OCI-LY7 (cell line): ENCODE measurements around the gene CBFA2T2. TPM values are rescaled to one million over a fixed set of nuclear protein-coding genes. Genes with fewer than 3 reads are reported as not detected.
"Not testable (repeated sequence)": the region's sequence is repeated elsewhere in the genome, so short reads cannot be mapped to it uniquely, and the experiment has no call there.

Experiments used
- BruUV-seq: library from RNA; stranded (reverse); fragments of 400-500 nt; replicated peaks from 2 replicates; lab custom pipeline; 2021; lab: Mats Ljungman, UMichigan
- CTCF ChIA-PET: fragments of 300-600 bp; sonication (Branson Sonifier 250); formaldehyde crosslinking; loops from one replicate; lab custom pipeline; 2022; ENCODE audit warnings: antibody characterized with exemption; ENCODE audit not compliant: unreplicated experiment; lab: Charles Lee
- POLR2A ChIA-PET: fragments of 300-600 bp; sonication (Branson Sonifier 250); formaldehyde crosslinking; loops from one replicate; lab custom pipeline; 2022; ENCODE audit warnings: antibody characterized with exemption; lab: Charles Lee
- DNase-seq: peaks from one replicate; pipeline ENCODE4 v3.0.0-alpha.2; 2015; ENCODE audit warnings: low spot score
- H2AFZ ChIP-seq: fragments of 200-600 bp; sonication (generic), shearing (Covaris generic); 2 replicates; pipeline ENCODE4 v1.6.1; 2014; ENCODE audit warnings: mild to moderate bottlenecking, antibody characterized with exemption, low read length, moderate library complexity
- H3K27ac ChIP-seq: fragments of 200-600 bp; sonication (generic); 2 replicates; pipeline ENCODE4 v1.5.1; 2014; ENCODE audit warnings: mixed run types, low read depth, mild to moderate bottlenecking, moderate library complexity, low read length, inconsistent platforms; ENCODE audit not compliant: poor library complexity, severe bottlenecking
- H3K36me3 ChIP-seq: fragments of 200-600 bp; sonication (generic); 2 replicates; pipeline ENCODE4 v1.6.1; 2014; ENCODE audit warnings: mild to moderate bottlenecking, antibody characterized with exemption, low read length, moderate library complexity, mixed read lengths; ENCODE audit not compliant: insufficient read depth
- H3K4me1 ChIP-seq: fragments of 200-600 bp; sonication (generic); 2 replicates; pipeline ENCODE4 v1.5.1; 2014; ENCODE audit warnings: mild to moderate bottlenecking, low read length; ENCODE audit not compliant: insufficient read depth, poor library complexity, severe bottlenecking
- H3K4me2 ChIP-seq: fragments of 200-600 bp; sonication (generic); 2 replicates; pipeline ENCODE4 v1.6.1; 2014; ENCODE audit warnings: mild to moderate bottlenecking, low read length
- H3K4me3 ChIP-seq: fragments of 200-600 bp; sonication (generic); 2 replicates; pipeline ENCODE4 v1.5.1; 2014; ENCODE audit warnings: mild to moderate bottlenecking, low read depth, low read length; ENCODE audit not compliant: poor library complexity, severe bottlenecking
- H3K79me2 ChIP-seq: fragments of 200-600 bp; sonication (generic); 2 replicates; pipeline ENCODE4 v1.6.1; 2016; ENCODE audit warnings: low read depth, mild to moderate bottlenecking, low read length, moderate library complexity, mixed read lengths; ENCODE audit not compliant: insufficient read depth
- H3K9me2 ChIP-seq: fragments of 200-600 bp; sonication (generic); 2 replicates; pipeline ENCODE4 v1.6.1; 2016; ENCODE audit warnings: mild to moderate bottlenecking, low read length, mixed read lengths; ENCODE audit not compliant: insufficient read depth
- H3K9me3 ChIP-seq: fragments of 200-600 bp; sonication (generic); 2 replicates; pipeline ENCODE4 v1.6.1; 2014; ENCODE audit warnings: mild to moderate bottlenecking, mixed run types, low read length, mixed read lengths
- H4K20me1 ChIP-seq: fragments of 200-600 bp; sonication (generic); 2 replicates; pipeline ENCODE4 v1.6.1; 2014; ENCODE audit warnings: mild to moderate bottlenecking, antibody characterized with exemption, low read length, moderate library complexity, mixed read lengths; ENCODE audit not compliant: insufficient read depth
- CTCF ChIP-seq: fragments of 200-600 bp; sonication (generic); conservative IDR thresholded peaks from 2 replicates; pipeline ENCODE4 v1.5.1; 2014; ENCODE audit warnings: mild to moderate bottlenecking, antibody characterized with exemption, low read length, moderate library complexity, mixed read lengths
- EZH2phosphoT487 ChIP-seq: fragments of 200-600 bp; sonication (generic); IDR thresholded peaks from 2 replicates; pipeline ENCODE4 v1.6.1; 2018; ENCODE audit warnings: low read depth, borderline replicate concordance, mild to moderate bottlenecking, mixed run types, antibody characterized with exemption, low read length, moderate library complexity, mixed read lengths
- intact Hi-C: fragments of 100-400 bp; cut with micrococcal nuclease; formaldehyde crosslinking; loops from one replicate; pipeline ENCODE4 v1.10.0; 2022; ENCODE audit not compliant: unreplicated experiment
- total RNA-seq, 2 experiments: library from RNA; depleted of rRNA in 1 of 2; stranded (reverse); fragments of >200 nt in 1 of 2; shearing (Covaris generic) in 1 of 2; gene quantifications; 2 replicates each; pipeline ENCODE4 v1.2.3, GENCODE V29; 2014 to 2022

The CBFA2T2 gene
- total RNA-seq, 2 experiments from 2014 or later = 20.7 to 32.9 TPM

DNA sequence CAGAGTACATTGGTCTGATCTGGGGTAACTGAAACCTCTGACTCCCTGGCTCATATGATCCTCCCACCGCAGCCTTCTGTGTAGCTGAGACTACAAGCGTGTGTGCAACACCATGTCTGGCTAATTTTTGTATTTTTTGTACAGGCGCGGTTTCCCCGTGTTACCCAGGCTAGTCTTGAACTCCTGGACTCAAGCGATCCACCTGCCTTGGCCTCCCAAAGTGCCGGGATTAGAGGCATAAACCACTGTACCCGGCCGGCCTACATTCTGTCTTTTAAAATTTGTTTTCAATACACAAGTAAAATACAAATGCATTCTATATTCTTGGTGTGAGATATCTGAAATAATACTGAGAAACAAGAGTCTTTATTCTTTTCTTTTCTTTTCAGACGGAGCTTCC lies 1.7 kb upstream of the CBFA2T2 start:
- Histone ChIP-seq H3K27ac (no peak overlapping the region), H3K9me2 (no peaks in the 10 kb centered on the region), H3K36me3 (no peaks in the 10 kb centered on the region), H4K20me1 (no peaks in the 10 kb centered on the region), H3K4me3 (no peak overlapping the region), H3K4me1 (peaks cover 34% of the 10 kb centered on the region), H3K9me3 (no peaks in the 10 kb centered on the region), H2AFZ (no peak overlapping the region), H3K4me2 (no peak overlapping the region), H3K79me2 (peaks cover 36% of the 10 kb centered on the region)
- CTCF ChIA-PET = no interaction called here
- intact Hi-C loops = no loop called here
- DNase-seq = no peak
- no peak for TF ChIP-seq EZH2phosphoT487
- no peak for TF ChIP-seq CTCF
- BruUV-seq = no TSS peak
- POLR2A ChIA-PET = interaction anchor here (0.6 to 2.5 kb wide), 5 partner anchors 13 to 690 kb away, joined by 3 to 12 read pairs (median 5); no protein-coding TSS in a partner anchor

DNA sequence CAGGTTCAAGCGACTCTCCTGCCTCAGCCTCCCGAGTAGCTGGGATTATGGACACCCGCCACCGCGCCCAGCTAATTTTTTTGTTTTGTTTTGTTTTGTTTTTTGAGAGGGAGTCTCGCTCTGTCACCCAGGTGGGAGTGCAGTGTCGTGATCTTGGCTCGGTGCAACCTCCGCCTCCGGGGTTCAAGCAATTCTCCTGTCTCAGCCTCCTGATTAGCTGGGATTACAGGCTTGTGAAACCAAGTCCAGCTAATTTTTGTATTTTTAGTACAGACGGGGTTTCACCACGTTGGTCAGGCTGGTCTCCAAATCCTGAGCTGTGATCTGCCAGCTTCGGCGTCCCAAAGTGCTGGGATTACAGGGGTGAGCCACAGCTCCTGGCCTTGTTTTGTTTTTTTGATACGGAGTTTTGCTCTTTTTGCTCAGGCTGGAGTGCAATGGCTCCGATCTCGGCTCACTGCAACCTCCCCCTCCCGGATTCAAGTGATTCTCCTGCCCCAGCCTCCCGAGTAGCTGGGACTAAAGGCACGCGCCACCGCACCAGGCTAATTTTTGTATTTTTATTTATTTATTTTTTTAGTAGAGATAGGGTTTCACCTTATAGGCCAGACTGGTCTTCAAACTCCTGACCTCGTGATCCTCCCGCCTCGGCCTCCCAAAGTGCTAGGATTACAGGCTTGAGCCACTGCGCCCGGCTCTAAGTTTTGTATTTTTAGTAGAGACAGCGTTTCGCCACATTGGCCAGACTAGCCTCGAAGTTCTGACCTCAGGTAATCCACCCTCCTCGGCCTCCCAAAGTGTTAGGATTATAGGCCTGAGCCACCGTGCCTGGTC lies 1.0 kb upstream of the CBFA2T2 start:
- BruUV-seq, DNase-seq, H3K9me2 ChIP-seq, H4K20me1 ChIP-seq, H3K9me3 ChIP-seq, H3K36me3 ChIP-seq, intact Hi-C loops: not testable (repeated sequence)
- Histone ChIP-seq H3K4me2 (peak overlapping the region; percentile 74), H2AFZ (peak overlapping the region; percentile 53; the same call in 1 of the 2 replicates), H3K4me1 (peaks cover 34% of the 10 kb centered on the region), H3K4me3 (peak overlapping the region; percentile 67), H3K79me2 (peaks cover 41% of the 10 kb centered on the region), H3K27ac (peak overlapping the region; percentile 41)
- CTCF ChIA-PET = interaction anchor here (1.3 kb wide), 1 partner anchor 20 kb away, joined by 3 read pairs; no protein-coding TSS in a partner anchor
- POLR2A ChIA-PET = interaction anchor here (0.6 to 2.5 kb wide), 11 partner anchors 11 to 174 kb away, joined by 3 to 12 read pairs (median 4); partner anchors contain the start of genes C20orf144 and SNTA1

DNA sequence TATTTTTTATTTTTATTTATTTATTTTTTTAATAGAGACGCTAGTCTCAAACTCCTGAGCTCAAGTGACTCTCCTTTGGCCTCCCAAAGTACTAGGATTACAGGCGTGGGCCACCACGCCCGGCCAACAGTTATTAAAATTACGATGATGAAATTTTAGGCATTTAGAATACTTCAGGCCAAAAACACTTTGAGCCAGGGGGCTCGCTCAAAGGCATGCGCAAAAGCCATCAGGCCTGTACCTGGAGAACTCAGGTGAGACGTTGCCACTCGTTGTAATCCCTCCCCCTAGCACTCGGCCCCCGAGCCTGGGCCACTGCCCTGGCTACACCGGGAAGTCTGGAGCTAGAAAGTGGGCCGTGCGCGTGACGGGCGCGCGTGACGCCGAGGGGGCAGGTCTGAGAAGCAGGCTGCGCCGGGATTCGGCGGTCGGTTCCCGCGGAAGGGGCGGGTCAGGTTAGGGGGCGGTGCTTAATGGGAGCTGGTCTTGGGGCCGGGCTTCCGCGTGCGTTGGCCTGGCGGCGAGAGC lies 337 bp upstream of the CBFA2T2 start:
- no peaks in the 10 kb centered on the region for H4K20me1 ChIP-seq
- BruUV-seq = TSS peak; percentile 99
- H3K4me1 ChIP-seq = peaks cover 34% of the 10 kb centered on the region
- POLR2A ChIA-PET = interaction anchor here (0.5 to 2.5 kb wide), 17 partner anchors 11 to 216 kb away, joined by 3 to 12 read pairs (median 3); partner anchors contain the start of genes C20orf144 and SNTA1
- intact Hi-C loops = no loop called here
- H2AFZ ChIP-seq = peak overlapping the region; percentile 53; the same call in 1 of the 2 replicates
- H3K36me3 ChIP-seq = peaks cover 7% of the 10 kb centered on the region; the same call in 1 of the 2 replicates
- DNase-seq = peak; percentile 98
- H3K9me2 ChIP-seq = no peaks in the 10 kb centered on the region
- peak overlapping the region; percentile 67 for H3K4me3 ChIP-seq
- H3K9me3 ChIP-seq = no peaks in the 10 kb centered on the region
- CTCF ChIA-PET = interaction anchor here (1.3 kb wide), 1 partner anchor 20 kb away, joined by 3 read pairs; no protein-coding TSS in a partner anchor
- peak overlapping the region; percentile 41 for H3K27ac ChIP-seq
- TF ChIP-seq CTCF = no peak
- no peak for TF ChIP-seq EZH2phosphoT487
- peaks cover 42% of the 10 kb centered on the region for H3K79me2 ChIP-seq
- H3K4me2 ChIP-seq = peak overlapping the region; percentile 74
